Measurements from ENCODE around the gene PLA2G4E.
A peak's percentile ranks its signal among the peaks of the same experiment; 100 is the strongest.

Gene PLA2G4E

GRCh38 chr15:41994772-41995475, 25.9 kb downstream of the PLA2G4E start:
- TF ChIP-seq, protein P1, sequence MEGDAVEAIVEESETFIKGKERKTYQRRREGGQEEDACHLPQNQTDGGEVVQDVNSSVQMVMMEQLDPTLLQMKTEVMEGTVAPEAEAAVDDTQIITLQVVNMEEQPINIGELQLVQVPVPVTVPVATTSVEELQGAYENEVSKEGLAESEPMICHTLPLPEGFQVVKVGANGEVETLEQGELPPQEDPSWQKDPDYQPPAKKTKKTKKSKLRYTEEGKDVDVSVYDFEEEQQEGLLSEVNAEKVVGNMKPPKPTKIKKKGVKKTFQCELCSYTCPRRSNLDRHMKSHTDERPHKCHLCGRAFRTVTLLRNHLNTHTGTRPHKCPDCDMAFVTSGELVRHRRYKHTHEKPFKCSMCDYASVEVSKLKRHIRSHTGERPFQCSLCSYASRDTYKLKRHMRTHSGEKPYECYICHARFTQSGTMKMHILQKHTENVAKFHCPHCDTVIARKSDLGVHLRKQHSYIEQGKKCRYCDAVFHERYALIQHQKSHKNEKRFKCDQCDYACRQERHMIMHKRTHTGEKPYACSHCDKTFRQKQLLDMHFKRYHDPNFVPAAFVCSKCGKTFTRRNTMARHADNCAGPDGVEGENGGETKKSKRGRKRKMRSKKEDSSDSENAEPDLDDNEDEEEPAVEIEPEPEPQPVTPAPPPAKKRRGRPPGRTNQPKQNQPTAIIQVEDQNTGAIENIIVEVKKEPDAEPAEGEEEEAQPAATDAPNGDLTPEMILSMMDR (IDR thresholded peaks at IDR 0.05; ENCODE audit: low read depth, low read length) = no peak
- Histone ChIP-seq H3K9me3 (no peaks in the 10 kb centered on the region), H3K27me3 (no peaks in the 10 kb centered on the region)

GRCh38 chr15:41994171-41994650, 26.6 kb downstream of the PLA2G4E start:
- H3K27me3 ChIP-seq = no peaks in the 10 kb centered on the region
- H3K4me3 ChIP-seq (ENCODE audit: low read depth, low read length) = no peak overlapping the region
- no peaks in the 10 kb centered on the region for H3K4me1 ChIP-seq
- no peaks in the 10 kb centered on the region for H3K36me3 ChIP-seq
- no peaks in the 10 kb centered on the region for H3K9me3 ChIP-seq
- no peak for DNase-seq
- TF ChIP-seq, protein P1 (IDR thresholded peaks at IDR 0.05; ENCODE audit: low read depth, low read length) = no peak

More at GRCh38 chr15:41994772-41995475, 25.9 kb downstream of the PLA2G4E start:
- Histone ChIP-seq H3K4me1 (no peaks in the 10 kb centered on the region), H3K36me3 (no peaks in the 10 kb centered on the region), H3K4me3 (ENCODE audit: low read depth, low read length) (no peak overlapping the region)
- no peak for DNase-seq

DNA sequence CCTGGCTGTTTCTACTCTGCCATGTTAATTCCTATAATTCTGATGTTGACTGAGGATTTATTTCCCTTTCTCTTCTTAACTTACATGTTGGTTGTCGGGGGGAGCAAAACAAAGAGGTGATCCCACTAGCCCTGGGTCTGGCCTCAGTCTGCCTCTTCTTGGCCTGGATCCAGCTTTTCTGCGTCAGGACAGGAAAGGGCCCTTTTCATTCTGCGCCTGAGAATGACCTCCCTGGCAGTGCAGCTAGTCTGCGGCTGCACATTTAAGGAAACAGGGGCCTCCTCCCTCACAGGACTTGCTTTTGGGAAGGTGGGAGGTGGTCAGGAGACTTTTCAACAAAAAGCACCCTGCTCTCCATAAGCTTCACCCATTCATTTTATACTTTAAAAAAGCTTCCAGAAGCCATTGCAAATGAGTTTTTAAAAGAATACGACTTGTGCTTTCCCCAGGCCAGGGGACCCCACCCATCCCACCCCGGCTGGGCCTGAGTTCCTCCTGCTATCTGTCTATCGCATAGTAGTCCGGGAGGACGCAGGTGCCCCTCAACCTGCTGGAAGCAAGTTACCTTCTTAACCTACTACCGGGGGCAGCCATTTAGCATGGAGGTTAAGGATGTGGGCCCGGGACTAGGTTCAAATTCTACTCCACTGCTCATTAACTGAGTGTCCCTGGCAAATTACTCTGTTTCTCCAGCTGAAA, 27.2 kb downstream of the PLA2G4E start:
- Histone ChIP-seq H3K36me3 (no peaks in the 10 kb centered on the region), H3K9me3 (no peaks in the 10 kb centered on the region), H3K4me3 (ENCODE audit: low read depth, low read length) (no peak overlapping the region), H3K27me3 (no peaks in the 10 kb centered on the region), H3K4me1 (no peaks in the 10 kb centered on the region)
- TF ChIP-seq, protein P1 (IDR thresholded peaks at IDR 0.05; ENCODE audit: low read depth, low read length) = no peak
- DNase-seq = peak; percentile 35

- Histone ChIP-seq H3K4me3 (ENCODE audit: low read depth, low read length) (no peak overlapping the region), H3K36me3 (no peaks in the 10 kb centered on the region), H3K27me3 (no peaks in the 10 kb centered on the region), H3K9me3 (no peaks in the 10 kb centered on the region), H3K4me1 (no peaks in the 10 kb centered on the region)
- TF ChIP-seq, protein P1 (IDR thresholded peaks at IDR 0.05; ENCODE audit: low read depth, low read length) = no peak
- DNase-seq = no peak
Measured at GRCh38 chr15:41992803-41993190, 28.0 kb downstream of the PLA2G4E start.

GRCh38 chr15:41992151-41992802, 28.6 kb downstream of the PLA2G4E start:
- Histone ChIP-seq H3K9me3 (no peaks in the 10 kb centered on the region), H3K4me3 (ENCODE audit: low read depth, low read length) (no peak overlapping the region), H3K4me1 (no peaks in the 10 kb centered on the region), H3K27me3 (no peaks in the 10 kb centered on the region), H3K36me3 (no peaks in the 10 kb centered on the region)
- no peak for DNase-seq
- TF ChIP-seq, protein P1 (IDR thresholded peaks at IDR 0.05; ENCODE audit: low read depth, low read length) = no peak
